HL-60 (cell line): ENCODE data around the gene AIM2.

Experiments used
- CTCF ChIP-seq: IDR thresholded peaks from one replicate; pipeline ENCODE4 v1.5.1; 2011; ENCODE audit warnings: low read length, control low read depth, inconsistent platforms; ENCODE audit not compliant: insufficient read depth
- POLR2AphosphoS5 ChIP-seq: IDR thresholded peaks from 2 replicates; pipeline ENCODE4 v1.6.1; 2012; ENCODE audit warnings: low read depth

GRCh38 chr1:159066108-159066507, 10.5 kb downstream of the AIM2 start:
- TF ChIP-seq POLR2AphosphoS5, result no peak
- no peak for TF ChIP-seq CTCF
